GM19468 (cell line): ENCODE measurements around the gene ARHGAP33.
"Not testable (repeated sequence)": the region's sequence is repeated elsewhere in the genome, so short reads cannot be mapped to it uniquely, and the experiment has no call there.

Experiments used
- ATAC-seq: cut with Tn5 transposase; IDR thresholded peaks from one replicate; pipeline ENCODE4 v1.9.1; 2021; ENCODE audit warnings: mild to moderate bottlenecking, moderate library complexity, moderate number of reproducible peaks; ENCODE audit not compliant: unreplicated experiment; ENCODE audit errors: extremely low read depth

ARHGAP33 gene

DNA sequence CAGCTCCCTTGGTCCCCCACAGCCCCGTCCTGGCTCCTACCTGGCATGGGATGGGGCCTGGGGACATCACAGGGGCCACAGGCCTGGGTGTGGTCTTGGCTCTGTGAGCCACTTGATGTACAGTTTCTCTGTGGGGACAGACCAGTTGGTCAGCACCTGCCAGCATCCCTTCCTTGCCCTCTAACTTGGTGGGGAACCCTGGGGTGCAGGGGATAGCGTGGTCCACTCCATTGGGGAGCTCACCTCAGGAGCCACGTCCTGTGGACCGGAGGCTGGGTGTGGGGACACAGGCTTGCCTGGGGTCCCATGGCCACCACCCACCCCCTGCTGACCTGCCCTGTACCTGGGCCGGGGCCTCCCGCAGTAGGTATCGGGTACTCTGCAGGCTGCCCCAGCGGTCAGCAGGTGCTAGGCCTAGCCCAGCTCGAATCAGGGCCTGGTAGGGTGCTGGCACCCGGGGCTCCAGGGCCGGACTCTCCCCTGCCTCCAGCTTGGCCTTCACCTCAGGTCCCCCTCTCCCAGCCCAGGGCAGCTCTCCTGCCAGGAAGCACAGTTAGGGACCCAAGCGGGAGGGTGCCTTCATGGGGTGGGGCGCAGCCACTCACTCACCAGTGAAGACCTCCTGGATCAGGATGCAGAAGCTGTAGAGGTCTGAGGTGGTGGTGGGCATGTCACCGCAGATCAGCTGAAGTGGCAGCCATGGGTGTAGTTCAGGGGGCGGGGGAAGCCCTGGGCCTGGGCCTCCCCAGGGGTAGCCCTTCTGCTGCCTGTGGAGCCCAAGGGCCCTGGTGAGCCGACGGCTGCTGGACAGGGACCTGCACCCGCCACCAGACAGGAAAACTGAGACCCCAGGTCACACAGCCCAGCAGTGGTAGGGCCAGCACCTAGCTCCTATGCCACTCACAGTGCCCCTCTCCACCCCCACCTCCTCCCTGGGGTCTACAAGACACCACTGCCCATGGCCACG, 14.9 kb downstream of the ARHGAP33 start:
- ATAC-seq, result no peak

DNA sequence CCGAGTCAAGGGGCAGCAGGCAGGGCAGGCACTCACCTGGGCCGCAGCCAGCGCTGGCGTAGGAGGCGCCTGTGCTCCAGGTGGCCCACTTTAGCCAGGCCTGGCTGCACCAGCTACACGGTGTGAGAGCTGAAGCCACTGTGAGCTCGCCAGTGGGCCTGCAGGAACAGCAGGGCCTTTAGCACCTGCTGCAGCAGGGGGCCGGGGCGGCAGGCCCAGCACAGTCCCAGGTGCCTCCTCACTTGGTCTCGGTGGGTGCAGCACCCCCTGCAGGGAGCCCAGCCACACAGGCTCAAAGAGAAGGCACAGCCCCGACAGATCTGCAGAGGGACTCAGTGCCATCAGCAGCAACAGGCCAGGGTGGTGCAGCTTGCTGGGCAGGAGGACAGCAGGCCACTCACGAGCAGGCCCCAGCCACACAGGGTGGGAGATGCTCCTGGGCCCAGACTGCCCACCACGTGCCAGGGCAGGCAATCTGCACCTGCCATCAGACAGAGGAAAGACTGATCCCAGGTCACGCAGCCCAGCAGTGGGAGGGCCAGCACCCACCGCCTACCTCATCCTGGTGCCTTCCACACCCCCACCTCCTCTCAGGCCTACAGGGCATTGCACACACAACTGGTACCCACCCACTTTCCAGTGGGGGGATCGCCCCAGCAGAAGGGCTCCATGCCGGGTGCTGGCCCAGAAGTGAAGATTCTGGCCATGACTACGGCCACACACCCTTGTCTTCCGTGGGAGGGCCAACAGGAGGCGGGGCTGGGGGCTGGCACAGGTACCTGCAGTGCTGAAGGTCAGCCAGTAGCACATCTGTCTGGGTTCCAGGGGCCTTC, 15.8 kb downstream of the ARHGAP33 start:
- ATAC-seq, result no peak

- ATAC-seq, result no peak
These were observed 16.5 kb downstream of the ARHGAP33 start for GRCh38 chr19:35791814-35792279.

- ATAC-seq, result no peak
These were observed 16.9 kb downstream of the ARHGAP33 start for GRCh38 chr19:35792312-35792711.

GRCh38 chr19:35792888-35793287, 17.5 kb downstream of the ARHGAP33 start:
- no peak for ATAC-seq

GRCh38 chr19:35793381-35794165, 18.2 kb downstream of the ARHGAP33 start:
- no peak for ATAC-seq

DNA sequence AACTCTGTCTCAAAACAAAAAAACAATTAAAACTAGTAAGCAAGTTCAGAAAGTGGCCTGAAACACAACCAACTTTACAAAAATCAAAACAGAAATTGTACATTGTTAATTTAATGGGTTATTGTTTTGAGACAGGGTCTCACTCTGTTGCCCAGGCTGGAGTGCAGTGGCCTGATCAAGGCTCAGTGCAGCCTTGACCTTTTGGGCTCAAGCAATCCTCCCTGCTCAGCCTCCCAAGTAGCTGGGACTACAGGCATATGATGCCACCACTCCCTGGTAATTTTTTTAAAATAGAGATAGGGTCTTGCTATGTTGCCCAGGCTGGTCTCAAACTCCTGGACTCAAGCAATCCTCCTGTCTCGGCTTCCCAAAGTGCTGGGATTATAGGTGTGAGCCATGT, 20.2 kb downstream of the ARHGAP33 start:
- ATAC-seq, result not testable (repeated sequence)

GRCh38 chr19:35796645-35797542, 21.5 kb downstream of the ARHGAP33 start:
- ATAC-seq, result no peak

DNA sequence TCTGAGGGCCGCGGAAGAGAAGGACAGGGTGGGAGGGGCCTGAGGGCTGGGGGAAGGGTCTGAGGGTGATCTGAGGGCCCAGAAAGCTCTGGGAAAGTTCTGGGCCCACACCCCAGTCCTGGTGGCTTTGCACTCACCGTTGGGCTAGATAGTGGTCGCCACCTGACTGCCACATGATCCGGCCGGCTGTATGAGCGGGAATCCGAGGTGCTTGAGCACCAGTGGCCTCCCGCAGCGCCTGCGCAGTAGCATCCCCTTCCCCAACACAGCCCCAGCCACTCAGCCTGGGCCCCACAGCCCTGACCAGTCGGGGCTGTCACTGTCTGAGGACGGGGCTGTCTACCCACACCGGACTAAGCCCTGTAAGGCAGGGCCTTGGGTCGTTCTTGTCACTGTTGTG, 22.3 kb downstream of the ARHGAP33 start:
- ATAC-seq, result no peak

- ATAC-seq, result no peak
These were observed 26.5 kb downstream of the ARHGAP33 start for GRCh38 chr19:35801828-35802227.

- no peak for ATAC-seq
These were observed 30.2 kb downstream of the ARHGAP33 start for GRCh38 chr19:35805526-35806102.

GRCh38 chr19:35806597-35806996, 31.2 kb downstream of the ARHGAP33 start:
- no peak for ATAC-seq

- ATAC-seq, result no peak
These were observed 32.3 kb downstream of the ARHGAP33 start for GRCh38 chr19:35807633-35808032.

DNA sequence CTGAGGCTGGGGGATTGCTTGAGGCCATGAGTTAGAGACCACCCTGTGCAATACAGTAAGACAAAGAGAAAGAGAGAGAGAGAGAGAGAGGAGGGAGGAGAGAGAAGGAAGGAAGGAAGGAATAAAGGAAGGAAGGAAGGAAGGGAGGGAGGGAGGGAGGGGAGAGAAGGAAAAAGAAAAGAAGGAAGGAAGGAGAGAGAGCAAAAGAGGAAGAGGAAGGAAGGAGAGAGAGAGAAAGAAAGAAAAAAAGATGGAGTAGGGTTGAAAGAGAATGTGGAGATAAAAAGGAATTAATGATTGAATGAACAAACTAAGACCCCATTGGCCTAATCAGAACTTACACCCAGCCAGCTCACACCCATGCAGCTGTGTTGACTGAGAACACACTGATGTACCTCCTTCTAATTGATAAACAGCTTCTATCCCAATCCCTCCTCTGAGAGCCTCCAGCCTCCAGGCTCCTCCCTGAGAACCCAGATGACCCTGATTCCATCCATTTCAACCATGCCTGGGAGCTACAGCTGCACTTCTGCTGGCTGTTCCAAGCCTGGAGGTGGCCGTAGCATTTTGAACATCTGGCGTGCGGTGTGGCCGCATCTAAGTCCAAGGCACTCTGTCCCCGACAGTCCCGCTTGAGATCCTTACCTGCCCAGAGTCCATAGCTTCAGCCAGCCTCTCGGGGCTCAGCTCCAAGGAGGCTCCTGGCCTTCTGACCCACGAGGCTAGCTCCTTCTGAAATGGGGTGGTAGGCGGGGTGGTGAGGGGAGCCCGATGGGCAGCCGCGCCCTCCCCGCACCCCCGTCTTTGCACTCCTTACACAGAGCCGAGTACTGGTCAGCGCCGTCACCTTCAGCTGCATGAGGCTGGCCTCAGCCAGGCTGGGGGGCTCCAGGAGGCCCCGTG, 36.2 kb downstream of the ARHGAP33 start:
- ATAC-seq, result no peak

- no peak for ATAC-seq
These were observed 37.1 kb downstream of the ARHGAP33 start, which contains the start of gene PRODH2 for GRCh38 chr19:35812220-35813042. Gene PRODH2, minus strand, starts transcription at chr19:35812845. Its CDS starts 40 bp downstream, at chr19:35812805.

DNA sequence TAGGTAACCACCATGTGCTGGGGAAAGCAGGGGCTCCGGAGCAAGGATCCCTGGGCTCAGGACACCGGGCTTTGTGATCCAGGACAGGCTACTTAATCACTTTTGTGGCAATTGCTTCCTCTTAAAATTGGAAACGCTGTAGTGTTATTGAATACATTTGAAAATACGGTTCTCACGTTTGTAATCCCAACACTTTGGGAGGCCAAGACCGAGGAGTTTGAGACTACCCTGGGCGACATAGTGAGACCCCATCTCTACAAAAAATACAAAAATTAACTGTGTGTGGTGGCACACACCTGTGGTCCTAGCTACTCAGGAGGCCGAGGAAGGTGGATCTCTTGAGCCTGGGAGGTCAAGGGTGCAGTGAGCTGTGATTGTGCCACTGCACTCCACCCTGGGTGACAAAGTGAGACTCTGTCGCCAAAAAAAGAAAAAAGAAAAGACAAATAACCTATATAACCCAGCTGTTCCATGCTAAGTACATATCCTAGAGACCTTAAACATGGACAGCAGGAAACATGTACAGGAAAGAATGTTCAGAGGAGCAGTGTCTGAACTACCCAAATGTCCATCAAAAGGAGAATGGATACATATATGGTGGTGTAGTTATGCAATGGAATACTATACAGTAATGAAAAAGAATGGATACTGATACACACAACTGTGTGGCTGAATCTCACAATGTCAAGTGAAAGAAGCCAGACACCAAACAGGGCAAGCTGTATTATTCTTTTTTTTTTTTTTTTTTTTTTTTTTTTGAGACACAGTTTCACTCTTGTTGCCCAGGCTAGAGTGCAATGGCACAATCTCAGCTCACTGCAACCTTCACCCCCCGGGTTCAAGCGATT, 37.9 kb downstream of the ARHGAP33 start:
- ATAC-seq, result no peak
